Fibroblast of the aortic adventitia (primary cell): ENCODE results near the gene SERPINB6. TPM values are rescaled to one million over a fixed set of nuclear protein-coding genes. Genes with fewer than 3 reads are reported as not detected.

Experiments used
- DNase-seq: peaks from one replicate; pipeline ENCODE4 v3.0.0-alpha.2; 2010; ENCODE audit warnings: low read depth
- H3K4me3 ChIP-seq: 2 replicates; pipeline ENCODE4 v1.5.1; 2011; ENCODE audit warnings: low read depth, mild to moderate bottlenecking, control low read depth, low read length, moderate library complexity
- total RNA-seq: library from RNA; depleted of rRNA; stranded (reverse); fragments of >200 nt; gene quantifications from 2 replicates; pipeline ENCODE4 v1.2.3, GENCODE V29; 2012; ENCODE audit warnings: low replicate concordance
- TF ChIP-seq, protein P1 (sequence below): IDR thresholded peaks from 2 replicates; pipeline ENCODE4 v1.5.1; 2011; ENCODE audit warnings: mild to moderate bottlenecking, low read length, control low read depth, inconsistent platforms; ENCODE audit not compliant: insufficient read depth

The SERPINB6 gene
- total RNA-seq, 1 donor = 102 TPM

DNA sequence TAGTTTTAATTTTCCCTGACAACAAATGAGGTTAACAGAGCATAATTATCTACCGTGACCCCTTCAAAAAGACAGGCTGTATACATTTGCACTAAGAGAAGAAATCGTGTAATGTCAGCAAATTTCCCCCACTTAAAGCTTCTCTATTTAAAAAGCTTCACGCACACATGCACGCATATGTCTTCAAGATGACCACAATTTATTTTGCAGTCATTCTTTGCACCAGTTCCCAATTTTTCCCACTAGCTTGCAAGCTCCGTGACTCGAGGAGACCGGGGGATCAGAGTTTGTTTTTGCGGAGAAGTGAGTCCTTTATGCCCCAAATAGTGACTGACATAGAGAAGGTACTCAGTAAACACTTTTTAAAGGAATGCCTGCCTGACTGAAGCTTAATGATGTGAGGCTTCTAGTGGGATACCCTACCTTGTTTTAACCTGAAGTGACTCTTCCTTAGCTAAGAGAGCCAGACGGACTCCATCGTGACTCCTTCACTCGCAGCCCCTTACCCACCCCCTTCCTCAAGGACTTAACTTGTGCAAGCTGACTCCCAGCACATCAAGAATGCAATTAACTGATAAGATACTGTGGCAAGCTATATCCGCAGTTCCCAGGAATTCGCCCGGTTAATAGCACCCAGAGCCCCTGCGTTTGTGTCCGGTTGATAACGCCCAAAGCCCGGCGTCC lies 19.0 kb upstream of the SERPINB6 start:
- peak; percentile 49 for DNase-seq
- TF ChIP-seq, protein P1, sequence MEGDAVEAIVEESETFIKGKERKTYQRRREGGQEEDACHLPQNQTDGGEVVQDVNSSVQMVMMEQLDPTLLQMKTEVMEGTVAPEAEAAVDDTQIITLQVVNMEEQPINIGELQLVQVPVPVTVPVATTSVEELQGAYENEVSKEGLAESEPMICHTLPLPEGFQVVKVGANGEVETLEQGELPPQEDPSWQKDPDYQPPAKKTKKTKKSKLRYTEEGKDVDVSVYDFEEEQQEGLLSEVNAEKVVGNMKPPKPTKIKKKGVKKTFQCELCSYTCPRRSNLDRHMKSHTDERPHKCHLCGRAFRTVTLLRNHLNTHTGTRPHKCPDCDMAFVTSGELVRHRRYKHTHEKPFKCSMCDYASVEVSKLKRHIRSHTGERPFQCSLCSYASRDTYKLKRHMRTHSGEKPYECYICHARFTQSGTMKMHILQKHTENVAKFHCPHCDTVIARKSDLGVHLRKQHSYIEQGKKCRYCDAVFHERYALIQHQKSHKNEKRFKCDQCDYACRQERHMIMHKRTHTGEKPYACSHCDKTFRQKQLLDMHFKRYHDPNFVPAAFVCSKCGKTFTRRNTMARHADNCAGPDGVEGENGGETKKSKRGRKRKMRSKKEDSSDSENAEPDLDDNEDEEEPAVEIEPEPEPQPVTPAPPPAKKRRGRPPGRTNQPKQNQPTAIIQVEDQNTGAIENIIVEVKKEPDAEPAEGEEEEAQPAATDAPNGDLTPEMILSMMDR = no peak
- peak overlapping the region; percentile 83 for H3K4me3 ChIP-seq

DNA sequence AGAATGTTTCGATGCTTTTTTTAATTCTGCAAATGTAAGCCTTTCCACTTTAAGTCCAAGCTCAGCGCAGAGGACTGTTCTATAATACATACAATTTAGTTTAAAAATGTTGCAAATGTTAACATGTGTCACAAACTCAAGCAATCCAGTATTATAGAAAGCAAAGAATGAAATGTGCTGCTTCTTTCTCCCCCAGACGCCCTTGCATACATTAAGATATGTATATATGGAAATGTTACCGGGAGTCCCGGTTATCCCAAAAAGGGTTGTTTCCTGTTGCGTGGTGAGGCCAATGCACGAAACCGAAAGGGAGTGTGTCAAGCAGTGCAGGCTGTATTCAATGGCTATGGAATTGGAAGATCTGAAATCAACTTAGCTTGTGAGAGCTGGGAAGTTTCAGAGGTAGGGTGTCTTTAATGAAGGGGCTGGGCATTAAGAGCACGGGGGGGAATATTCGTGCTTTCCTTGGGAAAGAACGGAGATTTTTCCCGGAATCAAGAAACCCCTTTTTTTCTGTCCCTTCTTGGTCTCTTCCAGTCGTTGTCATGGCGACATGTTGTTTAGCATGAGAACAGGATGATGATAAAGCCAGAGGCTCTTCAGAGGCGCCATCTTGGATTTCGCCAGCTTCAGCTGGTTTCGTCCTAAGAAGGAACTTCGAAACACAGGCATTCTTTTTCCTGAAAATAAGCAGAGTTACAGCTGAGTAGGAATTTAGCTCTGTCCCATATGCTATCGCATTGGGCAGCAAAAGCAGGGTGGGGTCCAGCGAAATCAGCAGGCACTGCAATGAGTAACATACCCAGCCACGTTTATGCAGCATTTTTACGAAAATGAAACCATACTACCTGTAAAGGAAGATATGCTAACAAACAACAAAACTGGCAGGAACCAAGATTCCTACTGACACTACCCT lies 18.2 kb upstream of the SERPINB6 start:
- DNase-seq = peak; percentile 97
- peak overlapping the region; percentile 83 for H3K4me3 ChIP-seq
- TF ChIP-seq, protein P1 = no peak

DNA sequence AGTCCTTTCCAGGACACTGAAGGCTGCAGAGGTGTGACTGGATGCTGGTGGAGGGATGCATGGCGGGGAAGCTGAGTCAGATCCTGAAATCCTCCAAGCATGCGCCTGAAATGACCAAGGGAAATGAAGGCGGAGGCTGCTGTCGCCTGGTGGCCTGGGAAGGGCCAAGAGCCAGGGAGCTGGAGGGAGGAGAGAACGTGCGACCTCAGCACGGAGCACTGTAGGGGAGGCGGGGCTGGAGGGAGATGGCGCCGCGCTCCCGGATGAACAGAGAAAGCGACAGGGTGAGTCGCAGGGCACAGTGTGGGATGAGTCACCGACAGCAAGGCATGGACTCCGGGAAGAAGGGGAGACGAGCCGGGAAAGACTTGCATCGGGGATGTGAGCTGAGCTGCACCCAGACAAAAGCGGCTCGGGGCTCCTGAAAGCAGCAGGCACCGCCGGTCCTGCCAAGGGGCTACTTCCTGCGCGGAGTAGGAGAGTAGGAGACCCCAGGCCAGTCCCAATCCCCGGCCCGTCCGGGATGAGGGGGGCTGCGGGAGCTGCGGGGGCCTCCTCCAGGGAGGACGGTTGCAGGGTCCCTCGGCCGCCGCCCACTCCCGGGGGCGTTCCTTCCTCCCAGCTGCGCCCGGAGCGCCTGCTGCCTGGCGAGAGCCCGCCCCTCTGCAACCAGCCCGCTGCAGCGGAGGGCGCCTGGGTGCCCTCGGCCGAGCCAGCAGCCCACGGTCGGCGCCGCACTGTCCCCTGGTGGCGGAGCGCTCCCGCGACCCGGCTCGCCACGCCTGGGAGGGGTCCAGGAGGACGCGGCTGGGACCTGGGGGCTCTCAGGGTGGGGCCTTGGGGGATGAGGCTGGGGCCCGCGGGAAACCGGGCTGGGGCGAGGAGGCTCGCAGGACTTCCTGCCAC lies 17.3 kb upstream of the SERPINB6 start:
- DNase-seq = peak; percentile 84
- H3K4me3 ChIP-seq = peak overlapping the region; percentile 83
- TF ChIP-seq, protein P1 = peak; percentile 65

DNA sequence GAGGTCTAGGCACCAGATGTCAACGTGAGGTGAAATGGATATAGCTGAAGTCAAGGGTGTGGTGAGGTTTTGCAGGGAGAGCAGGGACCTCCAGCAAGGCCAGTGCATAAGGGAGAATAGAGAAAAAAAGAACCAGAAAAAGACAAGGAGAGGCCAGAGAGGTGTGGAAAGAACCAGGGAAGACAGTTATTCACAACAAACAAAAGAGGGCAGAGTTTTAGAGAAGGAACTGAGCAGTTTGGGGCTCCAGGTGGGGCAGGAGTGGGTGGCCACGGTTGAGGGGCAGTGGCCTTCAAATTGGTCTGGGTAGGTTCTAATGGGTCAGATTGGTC lies 16.7 kb upstream of the SERPINB6 start:
- no peak for DNase-seq
- TF ChIP-seq, protein P1 = peak; percentile 6
- H3K4me3 ChIP-seq = peak overlapping the region; percentile 83

DNA sequence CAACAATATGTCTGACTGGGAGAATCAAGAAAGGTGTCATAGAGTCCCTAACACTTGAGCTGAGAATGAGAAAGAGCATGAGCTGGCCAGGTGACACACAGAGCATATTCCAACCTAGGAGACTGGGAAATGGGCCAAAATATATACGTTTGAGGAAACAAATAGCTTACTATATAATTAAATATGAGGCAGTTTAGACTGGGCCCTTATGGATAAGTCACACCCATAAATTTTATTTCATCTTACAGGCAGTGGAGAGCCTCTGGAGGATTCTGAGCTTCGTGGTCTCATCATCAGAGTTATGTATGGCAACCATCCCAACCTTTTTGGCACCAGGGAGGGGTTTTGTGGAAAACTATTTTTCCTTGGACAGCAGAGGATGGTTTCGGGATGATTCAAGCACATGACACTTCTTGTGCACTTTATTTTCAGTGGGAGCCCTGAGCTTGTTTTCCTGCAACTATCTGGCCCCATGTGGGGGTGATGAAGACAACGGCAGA lies 15.4 kb upstream of the SERPINB6 start:
- TF ChIP-seq, protein P1 = no peak
- peak; percentile 97 for DNase-seq
- H3K4me3 ChIP-seq = no peak overlapping the region

DNA sequence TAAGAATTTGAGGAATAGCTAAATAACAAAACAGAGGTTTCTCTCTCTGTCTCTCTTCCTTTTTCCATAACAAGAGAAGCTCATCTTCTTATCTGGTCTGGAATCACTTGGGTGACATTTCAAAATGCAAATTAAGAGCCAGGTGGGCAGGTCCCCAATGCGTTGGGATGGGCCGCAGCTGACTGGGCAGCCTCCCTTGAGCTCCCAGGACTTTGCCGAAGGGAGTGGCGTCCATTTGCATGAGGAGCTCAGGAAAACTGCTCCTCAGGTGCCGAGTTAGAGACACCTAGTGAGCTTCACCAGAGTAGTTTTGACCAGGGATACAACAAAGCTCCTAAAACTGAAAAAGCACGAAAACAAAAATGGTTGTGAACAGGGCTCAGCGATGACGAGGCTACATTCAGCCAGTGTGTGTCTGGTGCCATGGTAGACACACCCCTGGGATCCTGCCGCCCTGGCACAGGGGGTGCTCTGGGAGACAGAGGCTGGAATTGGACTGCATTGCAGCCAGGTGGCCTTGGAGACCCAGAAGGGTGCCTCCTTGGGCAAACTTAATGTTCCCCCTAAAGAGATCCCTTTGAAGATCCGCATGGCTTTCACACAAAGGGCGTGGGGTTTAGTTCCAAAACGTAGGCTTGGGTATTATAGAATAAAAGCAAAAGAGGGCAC lies 13.5 kb upstream of the SERPINB6 start:
- H3K4me3 ChIP-seq = no peak overlapping the region
- DNase-seq = no peak
- TF ChIP-seq, protein P1 = no peak
